HepG2 (cell line): ENCODE results near the gene CD58. TPM values are rescaled to one million over a fixed set of nuclear protein-coding genes. Genes with fewer than 3 reads are reported as not detected.

Experiments used
- FOXC1 ChIP-seq: sonication (generic); formaldehyde crosslinking; IDR thresholded peaks from 2 replicates; pipeline ENCODE4 v1.8.0; 2022; ENCODE audit warnings: mild to moderate bottlenecking, missing genetic modification reagents, borderline replicate concordance
- HOXA5 ChIP-seq: sonication (generic); formaldehyde crosslinking; IDR thresholded peaks from 2 replicates; pipeline ENCODE4 v1.4.0; 2020; ENCODE audit warnings: missing genetic modification reagents
- KMT2A ChIP-seq: sonication (generic); formaldehyde crosslinking; IDR thresholded peaks from 2 replicates; pipeline ENCODE4 v1.4.0; 2020; ENCODE audit warnings: missing genetic modification reagents
- POGZ ChIP-seq: sonication (generic); formaldehyde crosslinking; IDR thresholded peaks from 2 replicates; pipeline ENCODE4 v1.4.0; 2020; ENCODE audit warnings: mild to moderate bottlenecking, missing genetic modification reagents
- SCMH1 ChIP-seq: sonication (generic); formaldehyde crosslinking; IDR thresholded peaks from 2 replicates; pipeline ENCODE4 v1.9.0; 2021; ENCODE audit warnings: missing genetic modification reagents, mild to moderate bottlenecking, borderline replicate concordance
- SIX1 ChIP-seq: sonication (generic); formaldehyde crosslinking; IDR thresholded peaks from 2 replicates; pipeline ENCODE4 v1.4.0; 2020; ENCODE audit warnings: missing genetic modification reagents, borderline replicate concordance
- SNRNP70 ChIP-seq: fragments of 200-400 bp; formaldehyde crosslinking; IDR thresholded peaks from 2 replicates; pipeline ENCODE4 v1.6.1; 2017; ENCODE audit warnings: mild to moderate bottlenecking, low read depth, low read length, moderate library complexity
- SRY ChIP-seq: sonication (generic); formaldehyde crosslinking; IDR thresholded peaks from 2 replicates; pipeline ENCODE4 v1.8.0; 2022; ENCODE audit warnings: mild to moderate bottlenecking, missing genetic modification reagents
- SUZ12 ChIP-seq: fragments of 150-350 bp; IDR thresholded peaks from 2 replicates; pipeline ENCODE4 v1.6.1; 2014; ENCODE audit warnings: low read depth, low read length
- TEAD3 ChIP-seq: optimal IDR thresholded peaks from 2 replicates; pipeline ENCODE3; 2016; ENCODE audit warnings: borderline replicate concordance
- TFDP2 ChIP-seq: sonication (generic); formaldehyde crosslinking; IDR thresholded peaks from 2 replicates; pipeline ENCODE4 v1.4.0; 2020; ENCODE audit warnings: missing genetic modification reagents
- ZNF549 ChIP-seq: sonication (generic); formaldehyde crosslinking; IDR thresholded peaks from 2 replicates; pipeline ENCODE4 v1.5.0; 2020; ENCODE audit warnings: missing genetic modification reagents
- ZNF580 ChIP-seq: IDR thresholded peaks from 2 replicates; pipeline ENCODE4 v1.6.1; 2016; ENCODE audit warnings: low read depth, borderline replicate concordance
- ZNF598 ChIP-seq: sonication (generic); formaldehyde crosslinking; IDR thresholded peaks from 2 replicates; pipeline ENCODE4 v1.5.1; 2020; ENCODE audit warnings: mild to moderate bottlenecking, missing genetic modification reagents, borderline replicate concordance
- ZNF891 ChIP-seq: sonication (generic); formaldehyde crosslinking; IDR thresholded peaks from 2 replicates; pipeline ENCODE4 v1.5.0; 2020; ENCODE audit warnings: mild to moderate bottlenecking, missing genetic modification reagents
- polyA plus RNA-seq, 8 experiments: library from polyadenylated mRNA; depleted of rRNA in 3 of 8; stranded (reverse) in 7 of 8; unstranded in 1 of 8; fragments of >200 nt; fragmentation: Illumina TruSeq in 4 of 8; extraction: Trizol in 4 of 8; gene quantifications; 2 replicates each; pipeline versions ENCODE4 v1.2.1 to v1.2.3, GENCODE V29; 2011 to 2016; ENCODE audit warnings: low read depth in 4 of 8, missing spikeins in 1 of 8, mixed read lengths in 1 of 8; ENCODE audit not compliant: insufficient read depth in 1 of 8
- total RNA-seq, 5 experiments: library from RNA; depleted of rRNA; stranded (reverse); fragments of >200 nt; fragmentation: Illumina TruSeq; extraction: Trizol; gene quantifications; 2 replicates each; pipeline ENCODE4 v1.2.3, GENCODE V29; 2016; ENCODE audit warnings: low read depth in 1 of 5
- TF ChIP-seq, protein P1 (sequence below): sonication (generic); formaldehyde crosslinking; IDR thresholded peaks from 2 replicates; pipeline ENCODE4 v1.5.0; 2020; ENCODE audit warnings: missing genetic modification reagents
- TF ChIP-seq, protein P2 (sequence below): sonication (generic); formaldehyde crosslinking; IDR thresholded peaks from 2 replicates; pipeline ENCODE4 v1.4.0; 2020; ENCODE audit warnings: missing genetic modification reagents

CD58 gene
- total and polyA plus RNA-seq, 2 of the 13 experiments (the other 11 are each of a cell fraction or from before 2014, with no cell fraction given): 9.4 to 13.5 TPM

DNA sequence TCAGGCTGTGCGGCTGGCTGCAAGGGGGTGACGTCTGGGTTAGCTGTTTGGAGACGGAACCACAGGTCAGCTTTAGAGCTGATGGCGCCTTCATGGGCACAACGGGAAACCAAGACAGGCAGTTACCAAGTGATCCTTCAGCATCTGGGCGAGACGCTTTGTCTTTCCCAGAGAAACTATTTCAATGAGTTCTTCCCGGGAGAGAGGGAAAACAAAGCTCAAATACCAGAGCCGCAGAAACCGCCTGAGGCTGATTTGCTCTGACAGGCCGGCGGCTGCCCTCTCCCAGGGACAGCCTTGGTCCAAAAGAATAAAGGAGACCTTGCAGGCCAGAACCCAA is 76.5 kb downstream of the CD58 start (continued):
- TF ChIP-seq SUZ12: no peak
- TF ChIP-seq ZNF549: no peak
- TF ChIP-seq HOXA5 (CRISPR knock-in tag): no peak
- no peak for TF ChIP-seq ZNF598
- TF ChIP-seq SIX1 (CRISPR knock-in tag): no peak
- 0 out of 2 replicates have a peak, but pooled peaks have one; percentile 73 for TF ChIP-seq SRY (CRISPR knock-in tag)
- TF ChIP-seq TEAD3: peak; percentile 49
- TF ChIP-seq TFDP2 (CRISPR knock-in tag): peak; percentile 13; the same call in 1 of the 2 replicates
- no peak for TF ChIP-seq POGZ
- no peak for TF ChIP-seq FOXC1 (CRISPR knock-in tag)
- TF ChIP-seq SCMH1 (CRISPR knock-in tag): no peak
- no peak for TF ChIP-seq SNRNP70
- TF ChIP-seq, protein P1, sequence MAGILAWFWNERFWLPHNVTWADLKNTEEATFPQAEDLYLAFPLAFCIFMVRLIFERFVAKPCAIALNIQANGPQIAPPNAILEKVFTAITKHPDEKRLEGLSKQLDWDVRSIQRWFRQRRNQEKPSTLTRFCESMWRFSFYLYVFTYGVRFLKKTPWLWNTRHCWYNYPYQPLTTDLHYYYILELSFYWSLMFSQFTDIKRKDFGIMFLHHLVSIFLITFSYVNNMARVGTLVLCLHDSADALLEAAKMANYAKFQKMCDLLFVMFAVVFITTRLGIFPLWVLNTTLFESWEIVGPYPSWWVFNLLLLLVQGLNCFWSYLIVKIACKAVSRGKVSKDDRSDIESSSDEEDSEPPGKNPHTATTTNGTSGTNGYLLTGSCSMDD: no peak
- TF ChIP-seq KMT2A: peak; percentile 38; the same call in 1 of the 2 replicates
- TF ChIP-seq ZNF580 (CRISPR knock-in tag): no peak
- TF ChIP-seq, protein P2, sequence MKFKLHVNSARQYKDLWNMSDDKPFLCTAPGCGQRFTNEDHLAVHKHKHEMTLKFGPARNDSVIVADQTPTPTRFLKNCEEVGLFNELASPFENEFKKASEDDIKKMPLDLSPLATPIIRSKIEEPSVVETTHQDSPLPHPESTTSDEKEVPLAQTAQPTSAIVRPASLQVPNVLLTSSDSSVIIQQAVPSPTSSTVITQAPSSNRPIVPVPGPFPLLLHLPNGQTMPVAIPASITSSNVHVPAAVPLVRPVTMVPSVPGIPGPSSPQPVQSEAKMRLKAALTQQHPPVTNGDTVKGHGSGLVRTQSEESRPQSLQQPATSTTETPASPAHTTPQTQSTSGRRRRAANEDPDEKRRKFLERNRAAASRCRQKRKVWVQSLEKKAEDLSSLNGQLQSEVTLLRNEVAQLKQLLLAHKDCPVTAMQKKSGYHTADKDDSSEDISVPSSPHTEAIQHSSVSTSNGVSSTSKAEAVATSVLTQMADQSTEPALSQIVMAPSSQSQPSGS: 0 out of 2 replicates have a peak, but pooled peaks have one; percentile 13
- TF ChIP-seq ZNF891: 0 out of 2 replicates have a peak, but pooled peaks have one; percentile 33
